Esophagus squamous epithelium (tissue), 4 donors: ENCODE measurements around the gene NKD2.

ENCODE experiments used
- POLR2A ChIP-seq, 4 donors: fragments of 450-650 bp; IDR thresholded peaks; one replicate each; pipeline ENCODE4 v1.6.1; 2017; ENCODE audit warnings: antibody characterized with exemption in 4 of 4, mild to moderate bottlenecking in 4 of 4, moderate library complexity in 3 of 4
- TF ChIP-seq, protein P1 (sequence below), 6 experiments: fragments of 450-650 bp in 4 of 6; fragments of 200-600 bp in 2 of 6; sonication (generic) in 2 of 6; IDR thresholded peaks; one replicate each; pipeline ENCODE4 v1.5.1; 2016 to 2019; ENCODE audit warnings: antibody characterized with exemption in 6 of 6, mild to moderate bottlenecking in 4 of 6, moderate library complexity in 4 of 6

DNA sequence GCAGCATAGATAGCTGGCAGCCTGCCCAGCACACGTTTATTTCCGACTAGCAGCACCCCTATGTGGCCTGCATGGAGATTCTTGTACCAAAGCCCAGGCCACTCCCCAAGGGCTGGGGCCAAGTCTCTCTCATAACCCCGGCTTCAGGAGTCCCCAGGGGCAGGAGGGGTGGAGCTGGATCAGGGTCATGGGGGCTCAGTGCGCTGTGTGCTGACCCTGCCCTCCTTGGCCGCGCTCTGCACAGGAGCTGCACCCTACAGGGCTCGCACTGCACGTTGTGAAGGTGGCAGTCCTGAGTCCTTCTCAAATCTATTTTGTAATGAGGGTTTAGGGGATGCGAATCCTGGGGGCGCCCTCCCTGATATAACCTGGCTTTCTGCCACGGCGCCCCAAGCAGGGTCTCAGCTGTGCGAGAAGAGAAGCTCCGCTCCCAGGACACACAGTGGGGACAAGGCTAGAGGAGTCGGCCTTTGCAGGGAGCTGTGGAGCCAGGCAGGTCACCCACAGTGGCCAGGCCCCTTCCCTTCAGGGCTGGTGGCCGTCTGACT, 28.6 kb downstream of the NKD2 start:
- TF ChIP-seq POLR2A (IDR thresholded peaks at IDR 0.05) = no peak
- TF ChIP-seq, protein P1, sequence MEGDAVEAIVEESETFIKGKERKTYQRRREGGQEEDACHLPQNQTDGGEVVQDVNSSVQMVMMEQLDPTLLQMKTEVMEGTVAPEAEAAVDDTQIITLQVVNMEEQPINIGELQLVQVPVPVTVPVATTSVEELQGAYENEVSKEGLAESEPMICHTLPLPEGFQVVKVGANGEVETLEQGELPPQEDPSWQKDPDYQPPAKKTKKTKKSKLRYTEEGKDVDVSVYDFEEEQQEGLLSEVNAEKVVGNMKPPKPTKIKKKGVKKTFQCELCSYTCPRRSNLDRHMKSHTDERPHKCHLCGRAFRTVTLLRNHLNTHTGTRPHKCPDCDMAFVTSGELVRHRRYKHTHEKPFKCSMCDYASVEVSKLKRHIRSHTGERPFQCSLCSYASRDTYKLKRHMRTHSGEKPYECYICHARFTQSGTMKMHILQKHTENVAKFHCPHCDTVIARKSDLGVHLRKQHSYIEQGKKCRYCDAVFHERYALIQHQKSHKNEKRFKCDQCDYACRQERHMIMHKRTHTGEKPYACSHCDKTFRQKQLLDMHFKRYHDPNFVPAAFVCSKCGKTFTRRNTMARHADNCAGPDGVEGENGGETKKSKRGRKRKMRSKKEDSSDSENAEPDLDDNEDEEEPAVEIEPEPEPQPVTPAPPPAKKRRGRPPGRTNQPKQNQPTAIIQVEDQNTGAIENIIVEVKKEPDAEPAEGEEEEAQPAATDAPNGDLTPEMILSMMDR (IDR thresholded peaks at IDR 0.05) = no peak
